ENCODE measurements around the gene SUCNR1. TPM values are rescaled to one million over a fixed set of nuclear protein-coding genes. Genes with fewer than 3 reads are reported as not detected.

Gene SUCNR1
- total RNA-seq, 4 donors from 2014 or later = 0.19 to 0.38 TPM; not detected in 2

- DNase-seq = no peak
- peaks cover 0 to 30% (median 6%) of the 10 kb centered on the region in 3 donors for H3K4me1 ChIP-seq
- TF ChIP-seq POLR2A (IDR thresholded peaks at IDR 0.05) (no peak), CTCF (IDR thresholded peaks at IDR 0.05) (no peak)
- H3K4me3 ChIP-seq = no peak overlapping the region
- no peaks in the 10 kb centered on the region for H3K27me3 ChIP-seq
- intact Hi-C loops (cut with DNase I) = loop anchor here (10.0 kb wide), 1 partner anchor 472 kb away; no protein-coding TSS in a partner anchor
- no peak overlapping the region for H3K27ac ChIP-seq
- no peaks in the 10 kb centered on the region for H3K36me3 ChIP-seq
- H3K9me3 ChIP-seq = peaks cover 0 to 6% (median 0%) of the 10 kb centered on the region in 3 donors
Observed at GRCh38 chr3:151916781-151917180, 43.3 kb downstream of the SUCNR1 start.

- no peaks in the 10 kb centered on the region for H3K36me3 ChIP-seq
- 24 to 39% methylated on average over 5 of the region's 5 CpGs for WGBS, 2 donors
- H3K9me3 ChIP-seq = peaks cover 0 to 6% (median 0%) of the 10 kb centered on the region in 3 donors
- intact Hi-C loops (cut with DNase I) = loop anchor here (10.0 kb wide), 1 partner anchor 474 kb away; no protein-coding TSS in a partner anchor
- H3K4me1 ChIP-seq = peaks cover 0 to 30% (median 6%) of the 10 kb centered on the region in 3 donors
- TF ChIP-seq POLR2A (IDR thresholded peaks at IDR 0.05) = no peak
- TF ChIP-seq CTCF (IDR thresholded peaks at IDR 0.05) = peak in 5 of 6 experiments; percentile 42 to 73 (median 57)
- H3K27ac ChIP-seq = peak overlapping the region; percentile 60 to 84 (median 74)
- H3K4me3 ChIP-seq = no peak overlapping the region
- no peaks in the 10 kb centered on the region for H3K27me3 ChIP-seq
- no peak for DNase-seq
Observed at GRCh38 chr3:151918253-151919029, 45.0 kb downstream of the SUCNR1 start.

DNA sequence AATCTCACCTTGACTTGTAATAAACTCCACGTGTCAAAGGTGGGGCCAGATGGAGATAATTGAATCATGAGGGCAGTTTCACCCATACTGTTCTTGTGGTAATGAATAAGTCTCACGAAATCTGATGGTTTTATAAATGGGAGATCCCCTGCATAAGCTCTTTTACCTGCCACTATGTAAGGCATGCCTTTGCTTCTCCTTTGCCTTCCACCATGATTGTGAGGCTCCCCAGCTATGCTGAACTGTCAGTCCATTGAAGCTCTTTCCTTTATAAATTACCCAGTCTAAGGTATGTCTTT is 45.5 kb downstream of the SUCNR1 start:
- no peak for DNase-seq
- Histone ChIP-seq H3K27ac (peak overlapping the region; percentile 60 to 84 (median 74)), H3K4me1 (peaks cover 0 to 35% (median 6%) of the 10 kb centered on the region in 3 donors), H3K4me3 (no peak overlapping the region), H3K36me3 (no peaks in the 10 kb centered on the region), H3K9me3 (peaks cover 0 to 6% (median 0%) of the 10 kb centered on the region in 3 donors), H3K27me3 (no peaks in the 10 kb centered on the region)
- intact Hi-C loops (cut with DNase I) = loop anchor here (10.0 kb wide), 1 partner anchor 474 kb away; no protein-coding TSS in a partner anchor
- 42 to 44% methylated on average over 2 of the region's 2 CpGs for WGBS, 2 donors
- no peak for TF ChIP-seq CTCF (IDR thresholded peaks at IDR 0.05)
- no peak for TF ChIP-seq POLR2A (IDR thresholded peaks at IDR 0.05)

GRCh38 chr3:151919446-151919845 is 46.0 kb downstream of the SUCNR1 start:
- Histone ChIP-seq H3K27ac (peak overlapping the region; percentile 60 to 84 (median 74)), H3K27me3 (no peaks in the 10 kb centered on the region), H3K4me1 (peaks cover 0 to 39% (median 11%) of the 10 kb centered on the region in 3 donors), H3K4me3 (no peak overlapping the region), H3K9me3 (peaks cover 0 to 6% (median 0%) of the 10 kb centered on the region in 3 donors), H3K36me3 (no peaks in the 10 kb centered on the region)
- TF ChIP-seq CTCF (IDR thresholded peaks at IDR 0.05) = no peak
- no peak for TF ChIP-seq POLR2A (IDR thresholded peaks at IDR 0.05)
- 43 to 45% methylated on average over 3 of the region's 3 CpGs for WGBS, 2 donors
- intact Hi-C loops (cut with DNase I) = loop anchor here (10.0 kb wide), 1 partner anchor 475 kb away; no protein-coding TSS in a partner anchor
- DNase-seq = no peak

DNA sequence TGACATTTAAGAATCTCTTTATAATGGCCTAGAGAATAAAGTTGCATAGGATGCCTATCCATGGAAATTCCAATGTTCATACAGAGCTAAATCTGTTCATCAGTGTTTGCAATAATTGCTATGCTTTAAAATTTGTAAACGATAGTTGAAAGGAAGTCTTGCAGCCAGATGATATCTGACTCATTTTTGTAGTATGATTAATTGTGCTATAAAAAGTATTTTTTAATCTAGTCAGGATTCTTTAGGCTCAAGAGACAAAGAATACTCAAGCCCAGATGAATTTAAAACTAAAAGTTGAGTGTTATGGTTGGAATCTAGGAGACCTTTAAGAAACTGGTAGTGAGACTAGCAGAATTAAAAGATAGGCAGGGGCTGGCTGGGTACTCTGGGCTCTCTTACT is 50.5 kb downstream of the SUCNR1 start:
- Histone ChIP-seq H3K4me3 (no peak overlapping the region), H3K36me3 (no peaks in the 10 kb centered on the region), H3K27ac (peak overlapping the region in 2 of 4 donors; percentile 85), H3K27me3 (no peaks in the 10 kb centered on the region), H3K4me1 (peaks cover 12 to 65% (median 22%) of the 10 kb centered on the region in 3 donors), H3K9me3 (peaks cover 0 to 6% (median 0%) of the 10 kb centered on the region in 3 donors)
- no peak for DNase-seq
- TF ChIP-seq POLR2A (IDR thresholded peaks at IDR 0.05) (no peak), CTCF (IDR thresholded peaks at IDR 0.05) (no peak)
- 0% methylated on average over 1 of the region's 1 CpG for WGBS, 2 donors
- intact Hi-C loops (cut with DNase I) = no loop called here
